ENCODE data around the gene TGM6. TPM values are rescaled to one million over a fixed set of nuclear protein-coding genes. Genes with fewer than 3 reads are reported as not detected.

TGM6 gene
- total RNA-seq, 2 experiments from 2014 or later: not detected

- POLR2A ChIA-PET: no interaction called here
- CTCF ChIA-PET: no interaction called here
- Mint-ChIP-seq H3K36me3 (ENCODE audit: low read depth) (no peaks in the 10 kb centered on the region), H3K27ac (no peak overlapping the region), H3K9me3 (ENCODE audit: insufficient read depth) (no peaks in the 10 kb centered on the region), H3K4me1 (ENCODE audit: low read depth) (no peaks in the 10 kb centered on the region), H3K27me3 (ENCODE audit: low read depth) (peaks cover 8% of the 10 kb centered on the region), H3K4me3 (no peak overlapping the region)
- no peak for ATAC-seq
- DNase-seq: no peak
Observed at GRCh38 chr20:2431185-2431584, 50.5 kb downstream of the TGM6 start.

GRCh38 chr20:2446845-2447244 is 66.1 kb downstream of the TGM6 start:
- peaks cover 8% of the 10 kb centered on the region for H3K27me3 Mint-ChIP-seq (ENCODE audit: low read depth)

DNA sequence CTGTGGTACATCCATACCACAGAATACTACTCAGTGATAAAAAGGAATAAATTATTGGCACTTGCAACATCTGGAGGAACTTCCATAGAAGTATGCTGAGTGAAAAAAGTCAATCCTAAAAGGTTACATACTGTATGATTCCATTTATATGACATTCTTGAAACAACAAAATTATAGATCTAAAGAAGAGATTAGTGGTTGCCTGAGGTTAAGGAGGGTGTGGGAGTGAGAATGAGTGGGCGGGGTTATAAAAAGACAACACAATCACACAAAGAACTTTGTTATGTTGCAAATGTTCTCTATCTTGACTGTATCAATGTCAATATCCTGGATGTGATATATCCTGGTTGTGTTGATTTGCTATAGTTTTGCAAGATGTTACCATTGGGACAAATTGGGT is 68.7 kb downstream of the TGM6 start:
- ATAC-seq (no peak), DNase-seq (no peak)
- POLR2A ChIA-PET: no interaction called here
- CTCF ChIA-PET: no interaction called here
- no peaks in the 10 kb centered on the region for H3K36me3 Mint-ChIP-seq (ENCODE audit: low read depth)
- H3K27ac Mint-ChIP-seq: no peak overlapping the region
- H3K4me1 Mint-ChIP-seq (ENCODE audit: low read depth): peaks cover 3% of the 10 kb centered on the region
- peaks cover 8% of the 10 kb centered on the region for H3K27me3 Mint-ChIP-seq (ENCODE audit: low read depth)
- H3K9me3 Mint-ChIP-seq (ENCODE audit: insufficient read depth): no peaks in the 10 kb centered on the region
- no peak overlapping the region for H3K4me3 Mint-ChIP-seq

More at GRCh38 chr20:2446845-2447244, 66.1 kb downstream of the TGM6 start:
- ChIA-PET POLR2A (no interaction called here), CTCF (interaction anchor here (1.2 to 1.9 kb wide), 3 partner anchors 10 to 239 kb away, joined by 5 to 11 read pairs (median 10); no protein-coding TSS in a partner anchor)
- no peak overlapping the region for H3K4me3 Mint-ChIP-seq
- no peak overlapping the region for H3K27ac Mint-ChIP-seq
- H3K9me3 Mint-ChIP-seq (ENCODE audit: insufficient read depth): no peaks in the 10 kb centered on the region
- H3K4me1 Mint-ChIP-seq (ENCODE audit: low read depth): peaks cover 3% of the 10 kb centered on the region
- no peaks in the 10 kb centered on the region for H3K36me3 Mint-ChIP-seq (ENCODE audit: low read depth)
- ATAC-seq (no peak), DNase-seq (no peak)

DNA sequence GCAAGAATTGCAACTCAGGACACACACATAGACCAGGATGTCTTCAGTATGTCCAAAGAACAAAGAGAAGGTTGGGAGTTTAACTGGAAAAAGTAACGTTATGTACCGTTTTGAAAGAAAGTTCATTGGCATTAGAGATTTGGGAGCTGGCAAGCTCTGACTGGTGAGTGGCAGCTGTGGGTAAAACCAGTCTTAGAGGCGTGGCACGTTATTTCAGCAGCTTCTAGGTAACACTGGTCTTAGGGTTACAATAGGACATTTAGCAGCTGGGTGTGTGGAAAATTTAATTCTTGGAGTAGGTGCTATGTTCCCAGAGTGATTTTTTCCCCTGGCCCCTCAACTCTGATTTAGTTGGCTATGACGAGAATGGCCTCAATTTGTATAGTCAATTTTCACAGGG is 70.7 kb downstream of the TGM6 start:
- Mint-ChIP-seq H3K9me3 (ENCODE audit: insufficient read depth) (no peaks in the 10 kb centered on the region), H3K36me3 (ENCODE audit: low read depth) (no peaks in the 10 kb centered on the region), H3K4me1 (ENCODE audit: low read depth) (peaks cover 3% of the 10 kb centered on the region), H3K27ac (no peak overlapping the region), H3K27me3 (ENCODE audit: low read depth) (peaks cover 8% of the 10 kb centered on the region), H3K4me3 (no peak overlapping the region)
- CTCF ChIA-PET: interaction anchor here (0.8 to 2.8 kb wide), 19 partner anchors 9 to 486 kb away, joined by 3 to 33 read pairs (median 5); partner anchors contain the start of gene SNRPB
- ATAC-seq (no peak), DNase-seq (no peak)
- POLR2A ChIA-PET: no interaction called here

- Mint-ChIP-seq H3K27ac (no peak overlapping the region), H3K4me1 (ENCODE audit: low read depth) (peaks cover 3% of the 10 kb centered on the region), H3K36me3 (ENCODE audit: low read depth) (no peaks in the 10 kb centered on the region), H3K9me3 (ENCODE audit: insufficient read depth) (no peaks in the 10 kb centered on the region), H3K4me3 (no peak overlapping the region), H3K27me3 (ENCODE audit: low read depth) (peaks cover 8% of the 10 kb centered on the region)
- DNase-seq: peak; percentile 81
- ChIA-PET POLR2A (interaction anchor here (1.3 kb wide), 1 partner anchor 17 kb away, joined by 4 read pairs; no protein-coding TSS in a partner anchor), CTCF (interaction anchor here (0.5 to 2.8 kb wide), 27 partner anchors 9 to 487 kb away, joined by 3 to 33 read pairs (median 5); partner anchors contain the start of gene SNRPB)
- ATAC-seq: peak; percentile 55
Observed at GRCh38 chr20:2451939-2452732, 71.4 kb downstream of the TGM6 start.

- ChIA-PET POLR2A (no interaction called here), CTCF (interaction anchor here (0.9 to 2.8 kb wide), 5 partner anchors 17 to 246 kb away, joined by 3 to 33 read pairs (median 3); partner anchors contain the start of gene SNRPB)
- Mint-ChIP-seq H3K9me3 (ENCODE audit: insufficient read depth) (no peaks in the 10 kb centered on the region), H3K4me3 (no peak overlapping the region), H3K27me3 (ENCODE audit: low read depth) (peaks cover 8% of the 10 kb centered on the region), H3K4me1 (ENCODE audit: low read depth) (peaks cover 3% of the 10 kb centered on the region), H3K36me3 (ENCODE audit: low read depth) (peaks cover 6% of the 10 kb centered on the region), H3K27ac (no peak overlapping the region)
- DNase-seq (no peak), ATAC-seq (no peak)
Observed at GRCh38 chr20:2453792-2454191, 73.1 kb downstream of the TGM6 start.

GRCh38 chr20:2455771-2456497 is 75.2 kb downstream of the TGM6 start:
- no peak for DNase-seq
- Mint-ChIP-seq H3K4me1 (ENCODE audit: low read depth) (no peaks in the 10 kb centered on the region), H3K36me3 (ENCODE audit: low read depth) (peaks cover 22% of the 10 kb centered on the region), H3K4me3 (no peak overlapping the region), H3K9me3 (ENCODE audit: insufficient read depth) (no peaks in the 10 kb centered on the region), H3K27ac (no peak overlapping the region), H3K27me3 (ENCODE audit: low read depth) (peaks cover under 1% of the 10 kb centered on the region)
- POLR2A ChIA-PET: interaction anchor here (0.8 to 1.2 kb wide), 2 partner anchors 14 to 15 kb away, joined by 4 to 6 read pairs; partner anchors contain the start of gene SNRPB
- ATAC-seq: no peak
- CTCF ChIA-PET: interaction anchor here (1.0 to 1.8 kb wide), 5 partner anchors 10 to 69 kb away, joined by 4 to 13 read pairs (median 9); no protein-coding TSS in a partner anchor

- Mint-ChIP-seq H3K27ac (no peak overlapping the region), H3K36me3 (ENCODE audit: low read depth) (peaks cover 52% of the 10 kb centered on the region), H3K9me3 (ENCODE audit: insufficient read depth) (no peaks in the 10 kb centered on the region), H3K4me3 (no peak overlapping the region), H3K27me3 (ENCODE audit: low read depth) (no peaks in the 10 kb centered on the region), H3K4me1 (ENCODE audit: low read depth) (peaks cover 2% of the 10 kb centered on the region)
- POLR2A ChIA-PET: interaction anchor here (0.8 kb wide), 1 partner anchor 11 kb away, joined by 3 read pairs; the partner anchor contains the start of gene SNRPB
- CTCF ChIA-PET: interaction anchor here (1.1 to 1.4 kb wide), 2 partner anchors 62 to 251 kb away, joined by 3 read pairs; no protein-coding TSS in a partner anchor
- ATAC-seq (no peak), DNase-seq (no peak)
Observed at GRCh38 chr20:2458919-2459499, 78.3 kb downstream of the TGM6 start.

- H3K27me3 Mint-ChIP-seq (ENCODE audit: low read depth): no peaks in the 10 kb centered on the region
- H3K27ac Mint-ChIP-seq: no peak overlapping the region
- H3K9me3 Mint-ChIP-seq (ENCODE audit: insufficient read depth): no peaks in the 10 kb centered on the region
- peaks cover 63% of the 10 kb centered on the region for H3K36me3 Mint-ChIP-seq (ENCODE audit: low read depth)
- ATAC-seq (no peak), DNase-seq (no peak)
- ChIA-PET CTCF (interaction anchor here (1.3 to 2.4 kb wide), 3 partner anchors 8 to 110 kb away, joined by 3 to 11 read pairs (median 7); no protein-coding TSS in a partner anchor), POLR2A (interaction anchor here (1.0 to 1.9 kb wide), 3 partner anchors 10 to 192 kb away, joined by 3 to 7 read pairs (median 3); partner anchors contain the start of gene SNRPB)
- no peak overlapping the region for H3K4me3 Mint-ChIP-seq
- peaks cover 4% of the 10 kb centered on the region for H3K4me1 Mint-ChIP-seq (ENCODE audit: low read depth)
Observed at GRCh38 chr20:2459981-2460751, 79.5 kb downstream of the TGM6 start.

DNA sequence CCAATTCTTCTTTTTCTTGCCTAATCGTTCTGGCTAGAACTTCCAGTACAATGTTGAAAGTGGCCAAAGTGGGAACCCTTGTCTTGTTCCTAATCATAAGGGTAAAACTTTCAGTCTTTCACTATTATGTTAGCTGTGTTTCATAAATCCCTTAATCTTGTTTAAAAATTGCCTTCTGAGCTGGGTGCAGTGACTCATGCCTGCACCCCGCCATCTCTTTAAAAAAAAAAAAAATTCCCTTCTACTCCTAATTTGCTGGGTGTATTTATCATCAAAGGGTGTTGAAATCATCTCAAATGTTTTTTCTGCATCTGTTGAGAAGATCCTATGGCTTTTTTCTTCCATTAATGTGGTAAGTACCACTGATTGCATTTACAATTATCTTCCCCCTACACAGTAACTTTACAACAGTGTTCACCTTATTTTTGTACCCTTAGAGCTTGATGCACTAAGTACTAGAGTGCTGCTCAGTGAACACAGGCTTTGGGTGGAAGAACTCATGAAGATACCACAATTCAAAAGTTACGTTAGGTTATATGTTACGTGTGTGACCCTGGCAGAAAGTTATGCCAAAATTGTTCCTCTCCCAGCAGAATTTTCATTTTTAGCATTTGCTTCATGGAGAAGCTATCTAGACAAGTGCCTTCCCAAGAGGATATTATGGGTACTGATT is 80.2 kb downstream of the TGM6 start:
- Mint-ChIP-seq H3K4me3 (no peak overlapping the region), H3K4me1 (ENCODE audit: low read depth) (peaks cover 7% of the 10 kb centered on the region), H3K9me3 (ENCODE audit: insufficient read depth) (no peaks in the 10 kb centered on the region), H3K27ac (no peak overlapping the region), H3K27me3 (ENCODE audit: low read depth) (no peaks in the 10 kb centered on the region), H3K36me3 (ENCODE audit: low read depth) (peaks cover 70% of the 10 kb centered on the region)
- no peak for DNase-seq
- ChIA-PET POLR2A (interaction anchor here (0.6 to 1.9 kb wide), 5 partner anchors 9 to 193 kb away, joined by 3 to 7 read pairs (median 3); partner anchors contain the start of gene SNRPB), CTCF (interaction anchor here (1.3 to 2.4 kb wide), 3 partner anchors 9 to 110 kb away, joined by 3 to 11 read pairs (median 7); no protein-coding TSS in a partner anchor)
- no peak for ATAC-seq
